K562 (cell line): Measurements from ENCODE around the gene SLC24A4. TPM values are rescaled to one million over a fixed set of nuclear protein-coding genes. Genes with fewer than 3 reads are reported as not detected.
"Not testable (repeated sequence)": the region's sequence is repeated elsewhere in the genome, so short reads cannot be mapped to it uniquely, and the experiment has no call there.

Experiments used
- ATAC-seq: fragments of 200-7000 bp; cut with Tn5 transposase; 3 replicates; pipeline ENCODE4 v1.9.1; 2020; ENCODE audit warnings: moderate library complexity
- BruUV-seq: library from RNA; stranded (reverse); fragments of 400-500 nt; replicated peaks from 2 replicates; lab custom pipeline; 2021; lab: Mats Ljungman, UMichigan
- CTCF ChIA-PET: fragments of 300-600 bp; formaldehyde crosslinking; extraction: SDS; loops from one replicate; lab custom pipeline; 2021; ENCODE audit warnings: low intra/inter-chr PET ratio; lab: Yijun Ruan, JAX
- POLR2A ChIA-PET: fragments of 300-600, 350-650 bp; sonication (Branson Sonifier 250); formaldehyde crosslinking; extraction: SDS; loops from one replicate; lab custom pipeline; 2021; ENCODE audit warnings: antibody characterized with exemption, inconsistent platforms; lab: Yijun Ruan, JAX
- DNase-seq, 4 experiments: peaks; one replicate each; pipeline versions ENCODE4 v3.0.0 to v3.0.0-alpha.2; 2011 to 2018; ENCODE audit warnings: low spot score in 3 of 4, mixed read lengths in 3 of 4; ENCODE audit errors: extremely low read depth in 1 of 4
- FAIRE-seq: peaks from 2 replicates; lab custom pipeline; 2011; peaks lifted over from hg19 to GRCh38; lab: Jason Lieb, UNC
- H2AFZ ChIP-seq: 2 replicates; pipeline ENCODE4 v1.6.0; 2011; ENCODE audit warnings: low read depth, low read length, control low read depth, inconsistent platforms
- H3K27ac ChIP-seq: fragments of 200-600 bp; 3 replicates; pipeline ENCODE4 v1.8.0; 2011; ENCODE audit warnings: low read depth, mild to moderate bottlenecking, control low read depth, inconsistent platforms, low read length, moderate library complexity, mixed read lengths; ENCODE audit errors: extremely low read depth
- H3K27me3 ChIP-seq, 2 experiments: fragments of 300-600 bp in 1 of 2; 2 replicates in 1 of 2; 3 replicates in 1 of 2; pipeline versions ENCODE4 v1.6.0 to v1.8.0; 2011; ENCODE audit warnings: inconsistent platforms in 2 of 2, low read length in 2 of 2, mild to moderate bottlenecking in 1 of 2, mixed read lengths in 1 of 2, moderate library complexity in 1 of 2; ENCODE audit not compliant: control insufficient read depth in 2 of 2, insufficient read depth in 2 of 2
- H3K36me3 ChIP-seq: fragments of 300-600 bp; 3 replicates; pipeline ENCODE4 v1.8.0; 2011; ENCODE audit warnings: mild to moderate bottlenecking, low read length, inconsistent platforms; ENCODE audit not compliant: control insufficient read depth, insufficient read depth
- H3K4me1 ChIP-seq, 2 experiments: fragments of 200-600 bp in 1 of 2; replicated peaks in 1 of 2; 2 replicates in 1 of 2; 3 replicates in 1 of 2; pipeline versions ENCODE4 v1.5.1 to v1.8.0; 2011; ENCODE audit warnings: inconsistent platforms in 2 of 2, low read length in 2 of 2, mild to moderate bottlenecking in 1 of 2, mixed read lengths in 1 of 2, moderate library complexity in 1 of 2; ENCODE audit not compliant: control insufficient read depth in 2 of 2, insufficient read depth in 2 of 2
- H3K4me2 ChIP-seq: 2 replicates; pipeline ENCODE4 v1.6.1; 2011; ENCODE audit warnings: low read length, control low read depth, inconsistent platforms, mixed read lengths; ENCODE audit not compliant: insufficient read depth
- H3K4me3 ChIP-seq: fragments of 200-600 bp; sonication (generic), shearing (Covaris generic); 2 replicates; pipeline ENCODE4 v1.5.1; 2016; ENCODE audit warnings: control low read depth, inconsistent platforms
- H3K79me2 ChIP-seq: fragments of 200-600 bp; 3 replicates; pipeline ENCODE4 v1.8.0; 2011; ENCODE audit warnings: low read length, inconsistent platforms; ENCODE audit not compliant: control insufficient read depth, insufficient read depth
- H3K9ac ChIP-seq, 2 experiments: 2 replicates each; pipeline versions ENCODE4 v1.6.0 to v1.6.1; 2011; ENCODE audit warnings: low read depth in 2 of 2, low read length in 2 of 2, control low read depth in 1 of 2, inconsistent platforms in 1 of 2, mild to moderate bottlenecking in 1 of 2, mixed read lengths in 1 of 2; ENCODE audit not compliant: insufficient read depth in 1 of 2
- H3K9me1 ChIP-seq: one replicate; pipeline ENCODE4 v1.6.0; 2011; ENCODE audit warnings: inconsistent platforms, mild to moderate bottlenecking, low read length, moderate library complexity; ENCODE audit not compliant: control insufficient read depth, insufficient read depth
- H3K9me3 ChIP-seq: replicated peaks from 2 replicates; pipeline ENCODE4 v1.5.1; 2011; ENCODE audit warnings: low read depth, low read length, inconsistent platforms; ENCODE audit not compliant: control insufficient read depth, insufficient read depth
- H4K20me1 ChIP-seq: replicated peaks from 2 replicates; pipeline ENCODE4 v1.6.1; 2011; ENCODE audit warnings: low read length, inconsistent platforms, mixed read lengths; ENCODE audit not compliant: control insufficient read depth, insufficient read depth
- BHLHE40 ChIP-seq: IDR thresholded peaks from 2 replicates; pipeline ENCODE4 v1.6.1; 2011; ENCODE audit warnings: low read length, improper control_type of control experiment
- BRF2 ChIP-seq: IDR thresholded peaks from 3 replicates; pipeline ENCODE4 v1.6.1; 2011; ENCODE audit warnings: borderline replicate concordance, mild to moderate bottlenecking; ENCODE audit not compliant: insufficient read length, insufficient read depth
- C11orf30 ChIP-seq: fragments of 450-650 bp; IDR thresholded peaks from 2 replicates; pipeline ENCODE4 v1.6.1; 2016; ENCODE audit warnings: low read depth, mild to moderate bottlenecking
- MAFF ChIP-seq: IDR thresholded peaks from 2 replicates; pipeline ENCODE4 v1.6.1; 2012; ENCODE audit warnings: low read length, improper control_type of control experiment
- ZNF174 ChIP-seq: fragments of 250-450 bp; sonication (Bioruptor Pico); IDR thresholded peaks from 2 replicates; pipeline ENCODE4 v1.4.0; 2020; ENCODE audit warnings: mild to moderate bottlenecking
- WGBS: fragments of 100-300 bp; shearing (Covaris generic); methylation state at CpG from one replicate; pipeline ENCODE4 v1.1.6; 2016; ENCODE audit warnings: low coverage, mixed read lengths; ENCODE audit not compliant: insufficient coverage; ENCODE audit errors: missing lambda C conversion rate; 5-methylcytosine and 5-hydroxymethylcytosine counted together
- in situ Hi-C: fragments of 300-500 bp; cut with MboI; formaldehyde crosslinking; loops from 4 replicates; pipeline ENCODE4 v1.15.0; 2018; ENCODE audit warnings: inconsistent platforms, mixed read lengths
- intact Hi-C: fragments of 100-400 bp; cut with micrococcal nuclease; formaldehyde crosslinking; loops from 2 replicates; pipeline ENCODE4 v1.14.2; 2022
- polyA plus RNA-seq, 8 experiments: library from polyadenylated mRNA; depleted of rRNA in 4 of 8; stranded (reverse) in 5 of 8; unstranded in 3 of 8; fragments of >200 nt; fragmentation: Nextera tagmentation in 2 of 8; fragmentation: Illumina TruSeq in 1 of 8; extraction: Ambion mirVana in 2 of 8; extraction: Trizol in 1 of 8; gene quantifications; 2 replicates each; pipeline versions ENCODE4 v1.2.1 to v1.2.3, GENCODE V29; 2011 to 2014; ENCODE audit warnings: inconsistent platforms in 1 of 8, missing spikeins in 1 of 8
- total RNA-seq, 7 experiments: library from RNA; depleted of rRNA in 6 of 7; stranded (reverse); fragments of >200 nt in 6 of 7; fragmentation: Illumina TruSeq in 2 of 7; extraction: Trizol in 2 of 7; gene quantifications; 2 replicates each; pipeline versions ENCODE4 v1.2.1 to v1.2.3, GENCODE V29; 2011 to 2021; ENCODE audit warnings: low replicate concordance in 1 of 7

Gene SLC24A4
- total and polyA plus RNA-seq, 9 of the 15 experiments (the other 6 are each of a cell fraction or from before 2014, with no cell fraction given) = not detected

- in situ Hi-C loops (no loop called here), intact Hi-C loops (no loop called here)
- TF ChIP-seq MAFF (no peak), ZNF174 (CRISPR knock-in tag) (no peak), C11orf30 (peak; percentile 19; the same call in 1 of the 2 replicates)
- CTCF ChIA-PET = no interaction called here
- BruUV-seq = no TSS peak
- Histone ChIP-seq H3K27me3 (peaks cover 0 to 17% of the 10 kb centered on the region in 2 experiments; a peak in 1 of 5 replicates), H3K9me1 (no peaks in the 10 kb centered on the region), H2AFZ (no peak overlapping the region), H3K9me3 (no peaks in the 10 kb centered on the region), H3K27ac (no peak overlapping the region), H3K9ac (no peak overlapping the region), H3K4me2 (no peak overlapping the region), H3K4me1 (no peaks in the 10 kb centered on the region), H4K20me1 (no peaks in the 10 kb centered on the region), H3K79me2 (no peaks in the 10 kb centered on the region), H3K4me3 (no peak overlapping the region), H3K36me3 (no peaks in the 10 kb centered on the region)
- 5% methylated on average over 2 of the region's 10 CpGs for WGBS
- FAIRE-seq (no peak), DNase-seq (no peak), ATAC-seq (no peak)
- POLR2A ChIA-PET = no interaction called here
These were observed 209.7 kb downstream of the SLC24A4 start for GRCh38 chr14:92532490-92533163.

GRCh38 chr14:92534932-92535643 is 212.1 kb downstream of the SLC24A4 start:
- no peak overlapping the region for H3K27ac ChIP-seq
- ATAC-seq (no peak), FAIRE-seq (no peak), DNase-seq (no peak)
- no peak overlapping the region for H3K4me3 ChIP-seq
- TF ChIP-seq BRF2 (no peak), BHLHE40 (peak; percentile 43; the same call in 1 of the 2 replicates)
- CTCF ChIA-PET = interaction anchor here (0.7 kb wide), 1 partner anchor 22 kb away, joined by 3 read pairs; no protein-coding TSS in a partner anchor
- BruUV-seq = no TSS peak
- no peak overlapping the region for H2AFZ ChIP-seq
- in situ Hi-C loops (no loop called here), intact Hi-C loops (no loop called here)
- H3K79me2 ChIP-seq = no peaks in the 10 kb centered on the region
- H3K4me1 ChIP-seq = no peaks in the 10 kb centered on the region
- no peak overlapping the region for H3K9ac ChIP-seq
- H3K27me3 ChIP-seq = peaks cover 0 to 16% of the 10 kb centered on the region in 2 experiments; a peak in 1 of 5 replicates
- no peaks in the 10 kb centered on the region for H3K9me1 ChIP-seq
- H3K9me3 ChIP-seq = no peaks in the 10 kb centered on the region
- H3K36me3 ChIP-seq = no peaks in the 10 kb centered on the region
- no peak overlapping the region for H3K4me2 ChIP-seq
- 0% methylated on average over 12 of the region's 17 CpGs for WGBS
- H4K20me1 ChIP-seq = no peaks in the 10 kb centered on the region
- POLR2A ChIA-PET = interaction anchor here (0.7 kb wide), 2 partner anchors 32 to 387 kb away, joined by 3 read pairs; no protein-coding TSS in a partner anchor

- POLR2A ChIA-PET = interaction anchor here (0.7 kb wide), 1 partner anchor 21 kb away, joined by 3 read pairs; no protein-coding TSS in a partner anchor
- in situ Hi-C loops, H3K27ac ChIP-seq, H3K4me1 ChIP-seq, H2AFZ ChIP-seq, H3K9me3 ChIP-seq, CTCF ChIA-PET, DNase-seq, H3K36me3 ChIP-seq, intact Hi-C loops, H3K9me1 ChIP-seq, H3K4me2 ChIP-seq, H3K4me3 ChIP-seq, FAIRE-seq, ATAC-seq, H3K79me2 ChIP-seq, H4K20me1 ChIP-seq, BruUV-seq, H3K9ac ChIP-seq: not testable (repeated sequence)
- peaks cover 0 to 19% of the 10 kb centered on the region in 2 experiments; a peak in 1 of 5 replicates for H3K27me3 ChIP-seq
- 0% methylated on average over 6 of the region's 8 CpGs for WGBS
These were observed 213.3 kb downstream of the SLC24A4 start for GRCh38 chr14:92536231-92536630.
